Body of pancreas (tissue), 4 donors: ENCODE results near the gene WHRN.

Experiments used
- POLR2A ChIP-seq, 3 donors: fragments of 450-650 bp; IDR thresholded peaks; one replicate each; pipeline ENCODE4 v1.6.1; 2016; ENCODE audit warnings: antibody characterized with exemption in 3 of 3, mild to moderate bottlenecking in 2 of 3
- TF ChIP-seq, protein P1 (sequence below), 7 experiments: fragments of 450-650 bp in 4 of 7; fragments of 200-600 bp in 3 of 7; sonication (generic) in 3 of 7; IDR thresholded peaks; one replicate each; pipeline ENCODE4 v1.5.1; 2016 to 2019; ENCODE audit warnings: antibody characterized with exemption in 7 of 7

DNA sequence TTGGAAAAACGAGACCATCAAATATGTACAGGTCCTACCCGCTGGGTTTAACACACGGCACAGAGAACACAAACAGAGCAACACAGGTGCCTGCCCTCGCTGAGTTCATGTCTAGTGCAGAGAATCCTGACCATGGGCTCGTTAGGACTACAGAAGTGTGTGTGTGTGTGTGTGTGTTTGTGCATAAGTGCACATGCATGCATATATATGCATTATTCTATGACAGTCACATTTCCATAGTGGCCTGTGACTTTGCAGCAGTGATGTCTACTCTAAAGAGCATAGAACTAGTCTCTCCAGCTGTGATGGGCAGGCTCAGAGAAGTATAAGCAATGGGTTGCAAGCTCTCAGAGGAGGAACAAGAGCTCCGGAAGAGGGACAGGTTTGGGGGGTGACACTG, 147.9 kb downstream of the WHRN start:
- TF ChIP-seq, protein P1, sequence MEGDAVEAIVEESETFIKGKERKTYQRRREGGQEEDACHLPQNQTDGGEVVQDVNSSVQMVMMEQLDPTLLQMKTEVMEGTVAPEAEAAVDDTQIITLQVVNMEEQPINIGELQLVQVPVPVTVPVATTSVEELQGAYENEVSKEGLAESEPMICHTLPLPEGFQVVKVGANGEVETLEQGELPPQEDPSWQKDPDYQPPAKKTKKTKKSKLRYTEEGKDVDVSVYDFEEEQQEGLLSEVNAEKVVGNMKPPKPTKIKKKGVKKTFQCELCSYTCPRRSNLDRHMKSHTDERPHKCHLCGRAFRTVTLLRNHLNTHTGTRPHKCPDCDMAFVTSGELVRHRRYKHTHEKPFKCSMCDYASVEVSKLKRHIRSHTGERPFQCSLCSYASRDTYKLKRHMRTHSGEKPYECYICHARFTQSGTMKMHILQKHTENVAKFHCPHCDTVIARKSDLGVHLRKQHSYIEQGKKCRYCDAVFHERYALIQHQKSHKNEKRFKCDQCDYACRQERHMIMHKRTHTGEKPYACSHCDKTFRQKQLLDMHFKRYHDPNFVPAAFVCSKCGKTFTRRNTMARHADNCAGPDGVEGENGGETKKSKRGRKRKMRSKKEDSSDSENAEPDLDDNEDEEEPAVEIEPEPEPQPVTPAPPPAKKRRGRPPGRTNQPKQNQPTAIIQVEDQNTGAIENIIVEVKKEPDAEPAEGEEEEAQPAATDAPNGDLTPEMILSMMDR (IDR thresholded peaks at IDR 0.05), result no peak
- no peak for TF ChIP-seq POLR2A (IDR thresholded peaks at IDR 0.05)
